GM12875 (cell line): Measurements from ENCODE around the gene IFT80.

Source experiments
- H3K4me3 ChIP-seq: one replicate; pipeline ENCODE4 v1.5.1; 2011; ENCODE audit warnings: low read depth, low read length, control low read depth
- CTCF ChIP-seq: IDR thresholded peaks from 2 replicates; pipeline ENCODE4 v1.5.1; 2011; ENCODE audit warnings: low read depth, mild to moderate bottlenecking, control low read depth, inconsistent platforms, low read length, moderate library complexity, borderline replicate concordance; ENCODE audit not compliant: insufficient read depth

Gene IFT80

DNA sequence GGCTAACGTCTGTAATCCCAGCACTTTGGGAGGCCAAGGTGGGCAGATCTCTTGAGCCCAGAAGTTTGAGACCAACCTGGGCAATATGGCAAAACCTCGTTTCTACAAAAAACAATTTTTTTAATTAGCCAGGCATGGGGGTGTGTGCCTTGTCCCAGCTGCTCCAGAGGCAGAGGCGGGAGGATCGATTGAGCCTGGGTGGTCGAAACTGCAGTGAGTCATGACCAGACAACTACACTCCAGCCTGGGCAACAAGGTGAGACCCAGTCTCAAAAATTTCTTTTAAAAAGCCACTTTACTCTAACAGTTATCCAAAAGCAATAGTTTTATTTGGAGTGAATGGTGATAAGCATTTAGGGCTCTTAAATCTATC lies 38.0 kb upstream of the IFT80 start:
- no peak overlapping the region for H3K4me3 ChIP-seq
- no peak for TF ChIP-seq CTCF

- TF ChIP-seq CTCF = no peak
- H3K4me3 ChIP-seq = no peak overlapping the region
Measured at GRCh38 chr3:160435747-160436146, 36.7 kb upstream of the IFT80 start.

DNA sequence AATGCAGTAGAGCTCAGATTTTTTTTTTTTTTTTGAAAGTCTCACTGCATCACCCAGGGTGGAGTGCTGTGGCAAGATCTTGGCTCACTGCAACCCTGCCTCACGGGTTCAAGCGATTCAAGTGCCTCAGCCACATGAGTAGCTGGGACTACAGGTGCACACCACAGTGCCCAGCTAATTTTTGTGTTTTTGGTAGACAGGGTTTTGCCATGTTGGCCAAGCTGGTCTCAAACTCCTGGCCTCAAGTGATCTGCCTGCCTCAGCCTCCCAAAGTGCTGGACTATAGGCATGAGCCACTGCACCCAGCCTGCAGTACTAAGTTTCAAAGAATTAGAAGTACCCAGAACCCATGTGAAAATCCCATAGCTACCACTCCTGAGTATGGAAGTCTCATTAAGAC lies 36.1 kb upstream of the IFT80 start:
- no peak overlapping the region for H3K4me3 ChIP-seq
- no peak for TF ChIP-seq CTCF

DNA sequence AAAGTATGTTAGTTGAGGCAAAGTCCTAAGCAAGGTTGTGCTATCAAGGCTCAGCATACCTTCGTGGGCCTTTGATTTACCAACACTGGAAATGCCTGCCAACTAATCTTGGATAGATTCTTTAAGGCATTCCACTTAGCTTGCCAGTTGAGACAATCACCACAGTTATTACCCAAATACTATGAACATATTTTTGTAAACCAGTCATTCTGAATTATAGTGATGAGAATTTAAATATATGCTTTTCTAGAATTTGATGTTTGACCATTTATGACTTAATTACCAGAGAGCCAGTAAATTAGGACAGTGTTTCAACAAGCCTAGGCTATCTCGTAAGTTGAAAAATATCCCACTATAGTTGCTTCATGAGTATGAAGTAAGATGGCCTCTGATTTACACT lies 35.0 kb upstream of the IFT80 start:
- TF ChIP-seq CTCF = no peak
- H3K4me3 ChIP-seq = no peak overlapping the region

- TF ChIP-seq CTCF = no peak
- no peak overlapping the region for H3K4me3 ChIP-seq
Measured at GRCh38 chr3:160427832-160428424, 28.9 kb upstream of the IFT80 start.

- no peak for TF ChIP-seq CTCF
- H3K4me3 ChIP-seq = no peak overlapping the region
Measured at GRCh38 chr3:160417311-160417710, 18.3 kb upstream of the IFT80 start.

DNA sequence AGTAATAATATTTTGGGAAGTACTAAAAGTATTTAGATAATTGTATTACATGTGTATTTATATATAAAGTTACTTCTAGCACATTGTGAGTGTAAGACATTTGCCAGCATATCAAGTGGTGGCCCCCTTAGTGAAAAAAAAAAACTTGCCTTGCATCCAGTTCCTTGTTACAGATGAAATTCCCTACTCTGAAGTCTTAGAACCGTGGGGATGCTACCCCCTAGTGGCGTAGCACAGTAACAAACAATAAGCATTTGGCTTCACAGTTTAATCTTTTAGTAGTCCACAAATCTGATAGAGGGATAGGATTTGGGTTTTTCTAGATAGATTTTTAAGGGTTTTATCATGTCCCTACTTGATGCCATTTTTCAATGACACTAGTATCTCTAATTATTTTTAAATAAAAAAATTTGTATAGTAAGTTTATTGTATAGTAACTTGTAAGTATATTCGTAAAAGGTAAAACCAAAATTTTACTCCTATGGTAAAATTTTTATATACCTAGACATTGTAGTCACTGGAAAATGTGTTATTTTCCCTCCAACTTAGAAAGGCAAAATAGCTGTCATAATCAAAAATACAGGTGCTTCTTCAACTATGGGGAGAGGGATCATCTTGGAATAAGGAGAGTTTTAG lies 14.7 kb upstream of the IFT80 start:
- H3K4me3 ChIP-seq = no peak overlapping the region
- peak; percentile 64; the same call in 1 of the 2 replicates for TF ChIP-seq CTCF
